GM12878 (cell line): Measurements from ENCODE around the gene NBPF3. TPM values are rescaled to one million over a fixed set of nuclear protein-coding genes. Genes with fewer than 3 reads are reported as not detected.

Source experiments
- ATAC-seq: fragments of 200-7000 bp; cut with Tn5 transposase; 3 replicates; pipeline ENCODE4 v1.9.1; 2020; ENCODE audit warnings: mild to moderate bottlenecking, moderate library complexity
- BruUV-seq: library from RNA; stranded (reverse); fragments of 400-500 nt; replicated peaks from 2 replicates; lab custom pipeline; 2021; lab: Mats Ljungman, UMichigan
- CTCF ChIA-PET: fragments of 300-600 bp; sonication (Branson Sonifier 250); formaldehyde crosslinking; extraction: SDS; loops from one replicate; lab custom pipeline; 2021; ENCODE audit warnings: inconsistent platforms; lab: Yijun Ruan, JAX
- POLR2A ChIA-PET: fragments of 350-600 bp; formaldehyde crosslinking; extraction: SDS; loops from one replicate; lab custom pipeline; 2021; ENCODE audit warnings: inconsistent platforms; lab: Charles Lee
- RAD21 ChIA-PET: fragments of 300-600 bp; sonication (Branson Sonifier 250); formaldehyde crosslinking; loops from one replicate; lab custom pipeline; 2023; ENCODE audit warnings: antibody characterized with exemption; ENCODE audit not compliant: unreplicated experiment; lab: Charles Lee
- SMC1A ChIA-PET: fragments of 300-600 bp; sonication (Branson Sonifier 250); formaldehyde crosslinking; loops from one replicate; lab custom pipeline; 2023; ENCODE audit not compliant: unreplicated experiment, uncharacterized antibody; lab: Charles Lee
- DNase-seq: peaks from one replicate; pipeline ENCODE4 v3.0.0-alpha.2; 2011; ENCODE audit warnings: low read depth, low spot score
- FAIRE-seq: peaks from 3 replicates; lab custom pipeline; 2011; peaks lifted over from hg19 to GRCh38; lab: Jason Lieb, UNC
- H2AFZ ChIP-seq: 2 replicates; pipeline ENCODE4 v1.6.0; 2011; ENCODE audit warnings: low read depth, low read length, control low read depth; ENCODE audit not compliant: control insufficient read depth
- H3K27ac ChIP-seq: 2 replicates; pipeline ENCODE4 v1.5.1; 2011; ENCODE audit warnings: control low read depth; ENCODE audit not compliant: control insufficient read depth, insufficient read depth
- H3K27me3 ChIP-seq, 2 experiments: replicated peaks in 1 of 2; 2 replicates each; pipeline versions ENCODE4 v1.6.0 to v1.6.1; 2011; ENCODE audit warnings: low read length in 1 of 2; ENCODE audit not compliant: control insufficient read depth in 2 of 2, insufficient read depth in 2 of 2
- H3K36me3 ChIP-seq, 2 experiments: 2 replicates each; pipeline ENCODE4 v1.5.1; 2011; ENCODE audit warnings: low read length in 1 of 2; ENCODE audit not compliant: control insufficient read depth in 2 of 2, insufficient read depth in 2 of 2
- H3K4me1 ChIP-seq: 2 replicates; pipeline ENCODE4 v1.6.1; 2011; ENCODE audit warnings: mild to moderate bottlenecking, low read length, moderate library complexity, mixed read lengths; ENCODE audit not compliant: control insufficient read depth, insufficient read depth
- H3K4me2 ChIP-seq: 2 replicates; pipeline ENCODE4 v1.6.0; 2011; ENCODE audit warnings: control low read depth; ENCODE audit not compliant: control insufficient read depth, insufficient read depth
- H3K4me3 ChIP-seq: fragments of 200-600 bp; sonication (generic); 2 replicates; pipeline ENCODE4 v1.5.1; 2016
- H3K79me2 ChIP-seq: 2 replicates; pipeline ENCODE4 v1.6.0; 2011; ENCODE audit warnings: low read length; ENCODE audit not compliant: control insufficient read depth, insufficient read depth
- H3K9ac ChIP-seq: 2 replicates; pipeline ENCODE4 v1.8.0; 2011; ENCODE audit warnings: low read length, control low read depth, mixed read lengths; ENCODE audit not compliant: control insufficient read depth, insufficient read depth
- H3K9me3 ChIP-seq: replicated peaks from 3 replicates; pipeline ENCODE4 v1.5.1; 2011; ENCODE audit warnings: mild to moderate bottlenecking, low read length; ENCODE audit not compliant: control insufficient read depth, insufficient read depth
- H4K20me1 ChIP-seq: 2 replicates; pipeline ENCODE4 v1.6.0; 2011; ENCODE audit not compliant: control insufficient read depth, insufficient read depth
- RCOR1 ChIP-seq: conservative IDR thresholded peaks from 2 replicates; pipeline ENCODE4 v1.6.1; 2012; ENCODE audit warnings: low read depth, low read length, improper control_type of control experiment
- ZNF687 ChIP-seq: fragments of 450-650 bp; IDR thresholded peaks from 2 replicates; pipeline ENCODE4 v1.6.1; 2017; ENCODE audit warnings: mild to moderate bottlenecking, moderate library complexity
- WGBS: methylation state at CpG from one replicate; pipeline ENCODE4 v1.1.6; 2016; ENCODE audit warnings: low lambda C conversion rate; ENCODE audit not compliant: insufficient replicate concordance, insufficient coverage; ENCODE audit errors: missing lambda C conversion rate; 5-methylcytosine and 5-hydroxymethylcytosine counted together
- in situ Hi-C: fragments of 300-500 bp; cut with MboI; formaldehyde crosslinking; loops from 9 replicates; pipeline ENCODE4 v1.14.3; 2018; ENCODE audit warnings: mixed read lengths
- intact Hi-C: fragments of 100-400 bp; cut with micrococcal nuclease; formaldehyde crosslinking; loops from one replicate; pipeline ENCODE4 v1.14.2; 2022; ENCODE audit not compliant: unreplicated experiment
- polyA plus RNA-seq, 11 experiments: library from polyadenylated mRNA; depleted of rRNA in 4 of 11; unstranded in 6 of 11; stranded (reverse) in 5 of 11; fragments of >200 nt; fragmentation: Nextera tagmentation in 4 of 11; fragmentation: Illumina TruSeq in 1 of 11; extraction: Ambion mirVana in 4 of 11; extraction: Trizol in 1 of 11; gene quantifications; 1 replicate in 1 of 11; 2 replicates in 10 of 11; pipeline versions ENCODE4 v1.2.1 to v1.2.3, GENCODE V29; 2011 to 2016; ENCODE audit warnings: inconsistent platforms in 2 of 11, missing spikeins in 2 of 11, low read depth in 1 of 11
- total RNA-seq, 4 experiments: library from RNA; depleted of rRNA in 3 of 4; stranded (reverse); fragments of >200 nt in 3 of 4; fragmentation: Illumina TruSeq in 1 of 4; extraction: Trizol in 1 of 4; gene quantifications; 2 replicates each; pipeline versions ENCODE4 v1.2.1 to v1.2.3, GENCODE V29; 2013 to 2021

NBPF3 gene
- total and polyA plus RNA-seq, 10 of the 15 experiments (the other 5 are each of a cell fraction or from before 2014, with no cell fraction given) = 0.56 to 4.4 (median 2.7) TPM

- TF ChIP-seq ZNF687 = no peak
Measured at GRCh38 chr1:21494196-21494595, 54.3 kb downstream of the NBPF3 start (continued).

GRCh38 chr1:21495225-21495820 lies 55.4 kb downstream of the NBPF3 start:
- Histone ChIP-seq H3K27me3 (peaks cover 0 to 5% of the 10 kb centered on the region in 2 experiments; a peak in 3 of 4 replicates), H4K20me1 (no peaks in the 10 kb centered on the region), H3K9ac (no peak overlapping the region), H3K4me2 (no peak overlapping the region), H3K4me3 (no peak overlapping the region), H3K79me2 (no peaks in the 10 kb centered on the region), H3K9me3 (no peaks in the 10 kb centered on the region; the same call in 2 of the 3 replicates), H3K36me3 (no peaks in the 10 kb centered on the region), H2AFZ (no peak overlapping the region), H3K4me1 (no peaks in the 10 kb centered on the region), H3K27ac (no peak overlapping the region)
- FAIRE-seq (no peak), DNase-seq (no peak), ATAC-seq (no peak)
- SMC1A ChIA-PET = interaction anchor here (0.6 to 2.2 kb wide), 5 partner anchors 13 to 109 kb away, joined by 3 to 8 read pairs (median 3); no protein-coding TSS in a partner anchor
- POLR2A ChIA-PET = interaction anchor here (0.6 kb wide), 1 partner anchor 1680 kb away, joined by 4 read pairs; no protein-coding TSS in a partner anchor
- CTCF ChIA-PET = interaction anchor here (0.6 kb wide), 1 partner anchor 141 kb away, joined by 3 read pairs; no protein-coding TSS in a partner anchor
- 31% methylated on average over 7 of the region's 7 CpGs for WGBS
- BruUV-seq = no TSS peak
- in situ Hi-C loops = no loop called here
- TF ChIP-seq RCOR1 = no peak
- intact Hi-C loops = no loop called here
- RAD21 ChIA-PET = interaction anchor here (0.7 to 1.8 kb wide), 2 partner anchors 40 to 126 kb away, joined by 3 read pairs; no protein-coding TSS in a partner anchor
